Fibroblast of skin of right quadriceps (primary cell): ENCODE data around the gene AP1AR.
"Not testable (repeated sequence)": the region's sequence is repeated elsewhere in the genome, so short reads cannot be mapped to it uniquely, and the experiment has no call there.

Experiments used
- DNase-seq: peaks from one replicate; pipeline ENCODE4 v3.0.0-alpha.2; 2013

Gene AP1AR

DNA sequence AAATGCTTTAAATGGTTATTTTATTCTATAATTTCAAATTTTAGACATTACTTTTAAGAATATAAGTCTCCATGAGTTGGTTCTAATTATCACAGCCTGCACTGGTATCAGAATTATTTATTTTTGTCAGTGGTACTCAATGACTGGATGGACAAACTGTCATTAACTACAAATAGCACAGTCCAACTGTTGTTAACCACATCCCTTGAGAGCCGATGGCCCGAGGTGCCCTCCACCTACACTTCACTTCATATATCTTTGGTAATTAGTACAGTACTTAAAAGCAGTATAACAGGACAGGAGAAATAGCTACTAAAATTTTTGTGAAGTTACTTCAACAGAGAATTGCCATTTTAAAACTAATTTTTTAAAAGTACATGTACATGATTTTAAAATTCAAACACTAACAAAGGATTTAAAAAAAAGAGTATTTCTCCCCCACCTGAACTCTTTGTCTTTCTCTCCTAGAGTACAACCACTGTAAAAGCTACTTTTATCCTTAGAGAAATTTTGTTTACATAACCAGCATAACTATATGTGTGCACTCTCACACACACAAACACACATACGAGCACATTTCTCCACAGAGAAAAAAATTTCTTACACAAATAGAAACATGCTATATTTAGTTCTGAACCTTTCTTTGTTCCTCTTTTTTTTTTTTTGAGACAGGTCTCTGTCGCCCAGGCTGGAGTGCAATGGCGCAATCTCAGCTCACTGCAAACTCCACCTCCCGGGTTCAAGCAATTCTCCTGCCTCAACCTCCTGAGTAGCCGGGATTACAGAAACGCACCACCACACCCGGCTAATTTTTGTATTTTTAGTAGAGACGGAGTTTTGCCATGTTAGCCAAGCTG lies 47.7 kb downstream of the AP1AR start:
- DNase-seq, result no peak

DNA sequence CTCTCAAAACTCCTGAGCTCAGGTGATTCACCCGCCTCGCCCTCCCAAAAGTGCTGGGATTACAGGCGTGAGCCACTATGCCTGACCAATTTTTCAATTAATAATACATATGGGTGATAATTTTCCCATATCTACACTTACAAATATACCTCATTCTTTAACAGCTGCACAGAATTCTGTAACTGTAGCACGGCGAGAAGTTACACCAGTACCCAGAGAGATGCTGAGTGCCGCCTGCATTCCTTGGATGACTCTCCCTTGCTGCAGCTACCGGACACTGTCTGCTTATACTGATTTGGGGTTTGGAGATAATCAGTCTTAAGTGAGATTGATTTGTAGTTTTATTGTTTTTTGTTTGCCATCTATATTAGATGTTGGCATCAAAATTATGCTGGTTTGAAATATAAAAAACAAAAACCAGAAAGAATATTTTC lies 48.3 kb downstream of the AP1AR start:
- no peak for DNase-seq

GRCh38 chr4:112280386-112281056 lies 48.9 kb downstream of the AP1AR start:
- DNase-seq, result no peak

DNA sequence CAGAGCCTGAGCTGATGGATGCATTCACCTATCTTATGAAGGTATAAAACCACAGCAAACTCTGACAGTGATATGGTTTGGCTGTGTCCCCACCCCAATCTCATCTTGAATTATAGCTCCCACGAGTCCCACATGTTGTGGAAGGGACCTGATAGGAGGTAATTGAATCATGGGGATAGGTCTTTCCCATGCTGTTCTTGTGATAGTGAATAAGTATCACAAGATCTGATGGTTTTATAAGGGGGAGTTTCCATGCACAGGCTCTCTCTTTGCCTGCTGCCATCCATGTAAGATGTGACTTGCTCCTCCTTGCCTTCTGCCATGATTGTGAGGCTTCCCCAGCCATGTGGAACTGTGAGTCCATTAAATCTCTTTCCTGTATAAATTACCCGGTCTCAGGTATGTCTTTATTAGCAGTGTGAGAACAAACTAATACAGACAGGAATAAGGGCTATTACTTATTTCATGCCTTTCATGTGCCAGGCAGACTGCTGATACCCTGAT lies 50.4 kb downstream of the AP1AR start:
- DNase-seq, result not testable (repeated sequence)

GRCh38 chr4:112282860-112283667 lies 51.5 kb downstream of the AP1AR start:
- DNase-seq, result no peak

DNA sequence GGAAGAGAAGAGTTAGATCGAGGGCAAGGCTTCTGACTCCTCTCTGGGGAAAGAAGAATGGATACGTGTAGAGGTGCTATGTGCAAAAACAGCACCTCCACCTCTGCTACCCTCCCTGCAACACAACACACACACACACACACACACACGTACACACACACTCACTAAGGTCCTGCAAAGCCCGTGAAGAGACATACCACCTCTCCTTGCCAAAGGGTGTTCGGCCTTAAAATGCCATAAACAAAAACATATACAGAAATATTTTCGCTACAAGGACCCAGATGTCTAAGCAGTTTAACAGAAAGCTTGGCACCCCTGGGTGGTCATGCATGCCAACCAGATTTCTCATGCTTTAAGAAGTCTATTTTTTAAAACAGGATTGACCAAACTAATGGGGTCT lies 52.6 kb downstream of the AP1AR start:
- no peak for DNase-seq

DNA sequence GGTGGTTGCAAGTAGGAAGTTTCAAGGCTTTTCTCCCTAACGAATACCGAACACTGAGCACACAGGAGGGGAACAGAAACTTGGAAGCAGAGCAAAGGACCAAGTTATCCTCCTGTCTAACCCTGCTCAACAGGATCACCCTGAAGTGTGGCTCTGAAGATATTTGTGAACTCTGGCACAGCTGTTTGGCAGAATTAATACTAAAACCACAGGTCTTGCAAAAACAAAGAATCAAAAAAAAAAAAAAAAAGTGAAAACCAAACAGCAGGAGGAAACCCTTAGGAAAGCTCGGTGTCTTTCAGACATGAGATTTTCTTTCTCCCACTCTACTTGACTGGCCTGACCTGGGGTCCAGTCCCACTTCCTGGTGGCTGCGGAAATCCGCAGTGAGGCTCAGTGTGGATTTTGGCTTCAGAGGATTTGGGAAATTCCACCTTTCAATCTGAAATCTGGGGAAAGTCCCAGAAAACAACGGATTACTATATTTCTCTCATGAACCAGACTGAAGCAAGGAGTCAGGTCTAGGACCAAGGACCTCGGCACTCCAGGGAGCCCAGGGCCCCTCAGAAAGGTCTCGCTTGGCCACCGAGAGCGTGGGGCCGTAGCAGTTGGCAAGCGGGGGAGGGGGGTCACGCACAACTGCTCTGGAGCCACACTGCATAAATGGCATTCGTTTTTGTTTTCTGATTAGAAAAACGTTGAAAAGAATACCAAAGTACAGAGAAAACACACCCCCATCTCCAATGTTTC lies 53.2 kb downstream of the AP1AR start:
- DNase-seq, result no peak

DNA sequence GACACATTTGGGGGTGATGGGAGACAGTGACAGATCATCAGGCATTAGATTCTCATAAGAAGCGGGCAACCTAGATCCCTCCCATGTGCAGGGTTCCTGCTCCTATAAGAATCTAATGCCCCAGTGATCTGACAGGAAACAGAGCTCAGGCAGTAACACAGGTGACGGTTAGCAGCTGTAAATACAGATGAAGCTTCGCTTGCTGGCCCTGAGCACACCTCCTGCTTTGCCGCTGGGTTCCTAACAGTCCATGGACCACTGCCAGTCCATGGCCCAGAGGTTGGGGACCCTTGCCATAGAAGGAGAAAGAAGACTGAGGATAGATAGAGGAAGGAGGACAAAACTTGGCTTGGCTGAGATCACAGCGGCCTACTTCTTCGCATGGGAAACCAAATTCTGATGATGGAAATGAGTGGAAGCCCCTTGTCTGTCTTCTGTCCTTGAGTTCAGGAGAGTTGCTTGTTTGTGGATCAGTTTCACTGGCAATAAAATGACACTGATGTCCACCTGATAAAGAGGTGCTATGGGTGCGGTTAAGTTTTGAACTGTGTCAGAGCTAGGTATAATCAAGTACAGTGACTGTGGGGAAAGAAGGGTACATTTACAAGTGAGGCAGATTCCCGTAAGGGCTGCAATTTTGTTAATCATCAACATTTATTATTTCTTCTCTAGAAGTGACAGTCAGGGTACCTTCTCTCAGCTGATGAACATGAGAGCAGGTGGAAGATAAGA lies 55.8 kb downstream of the AP1AR start:
- no peak for DNase-seq

- DNase-seq, result no peak
Measured at GRCh38 chr4:112288455-112288854, 56.9 kb downstream of the AP1AR start.

GRCh38 chr4:112289407-112290253 lies 58.0 kb downstream of the AP1AR start:
- no peak for DNase-seq

GRCh38 chr4:112290341-112290740 lies 58.8 kb downstream of the AP1AR start:
- no peak for DNase-seq

GRCh38 chr4:112296949-112297880 lies 65.6 kb downstream of the AP1AR start, which contains the start of gene ALPK1:
Gene ALPK1, plus strand, starts transcription at chr4:112297369.
- DNase-seq, result peak; percentile 90

DNA sequence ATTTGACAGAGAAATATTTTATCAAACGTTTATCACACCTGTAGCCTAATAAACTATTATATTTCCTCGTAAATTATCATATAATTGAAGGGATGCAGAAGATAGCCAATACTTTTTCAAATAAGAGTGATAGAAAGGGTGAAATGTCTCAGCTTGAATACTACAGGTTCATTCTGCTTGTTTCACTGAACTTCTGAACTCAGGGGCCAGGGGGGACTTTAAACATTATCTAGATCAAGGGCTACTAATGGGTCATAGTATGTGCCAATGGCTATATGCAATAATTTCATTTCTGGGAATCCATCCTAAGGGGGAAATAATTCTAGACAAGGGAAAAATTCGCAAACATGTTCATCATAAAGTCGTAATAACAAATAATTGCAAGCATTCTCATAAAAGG lies 68.1 kb downstream of the AP1AR start:
- DNase-seq, result no peak

DNA sequence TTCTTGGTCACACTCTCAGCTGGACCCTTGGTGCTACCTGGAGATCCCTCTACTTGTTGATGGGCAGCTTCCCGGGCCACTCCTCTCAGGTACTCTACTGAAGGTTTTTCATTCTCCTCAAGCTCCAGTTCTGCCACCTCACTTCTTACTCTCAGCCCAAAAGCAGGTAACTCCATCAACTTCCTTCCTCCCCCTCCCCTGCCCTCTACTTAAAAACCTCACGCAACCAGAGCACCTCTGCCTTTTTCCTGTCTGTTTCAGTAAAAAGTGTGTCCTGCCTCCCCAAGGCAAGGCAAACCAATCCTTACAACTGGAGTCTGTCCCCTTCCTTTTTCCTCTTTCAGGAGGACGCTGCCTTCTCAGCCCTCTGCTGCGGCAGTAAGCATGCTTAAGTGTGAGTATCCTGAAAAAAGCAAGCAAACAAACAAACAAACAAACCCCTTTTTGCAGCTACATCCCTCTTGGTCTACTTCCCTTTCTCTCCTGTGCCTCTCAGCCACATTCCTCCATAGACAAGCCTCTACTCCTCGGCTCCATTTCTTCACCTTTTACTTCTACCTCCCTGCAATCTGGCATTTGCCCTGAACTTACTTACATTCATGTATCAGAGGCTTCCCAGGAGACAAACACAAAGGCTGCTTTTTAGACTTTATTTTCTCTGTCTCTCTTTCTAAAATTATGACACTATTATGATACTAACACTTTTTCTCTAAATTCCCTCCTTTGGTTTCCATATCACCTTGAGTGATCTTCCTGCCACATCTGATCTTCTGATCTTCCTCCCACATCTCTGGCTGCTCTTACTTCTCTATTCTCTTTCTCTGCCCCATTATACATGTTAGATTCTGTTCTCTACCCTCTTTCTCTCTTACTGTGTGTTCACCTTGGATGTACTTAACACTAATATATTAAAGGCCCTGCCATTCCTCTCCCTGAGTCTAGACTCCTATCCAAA lies 71.0 kb downstream of the AP1AR start:
- DNase-seq, result no peak

GRCh38 chr4:112305477-112305876 lies 73.9 kb downstream of the AP1AR start:
- DNase-seq, result not testable (repeated sequence)

DNA sequence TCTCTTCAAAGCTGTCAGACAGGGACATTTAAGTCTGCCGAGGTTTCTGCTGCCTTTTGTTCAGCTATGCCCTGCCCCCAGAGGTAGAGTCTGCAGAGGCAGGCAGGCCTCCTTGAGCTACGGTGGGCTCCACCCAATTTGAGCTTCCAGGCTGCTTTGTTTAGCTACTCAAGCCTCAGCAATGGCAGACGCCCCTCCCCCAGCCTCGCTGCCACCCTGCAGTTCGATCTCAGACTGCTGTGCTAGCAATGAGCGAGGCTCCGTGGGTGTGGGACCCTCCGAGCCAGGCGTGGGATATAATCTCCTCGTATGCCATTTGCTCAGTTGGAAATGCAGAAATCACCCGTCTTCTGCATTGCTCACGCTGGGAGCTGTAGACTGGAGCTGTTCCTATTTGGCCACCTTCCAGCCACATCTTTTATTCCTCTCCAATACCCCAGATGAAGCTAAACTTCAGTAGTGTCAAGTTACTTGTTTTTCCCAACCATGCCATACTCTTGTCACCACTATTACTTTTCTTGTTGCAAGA lies 77.7 kb downstream of the AP1AR start:
- DNase-seq, result peak; percentile 62

DNA sequence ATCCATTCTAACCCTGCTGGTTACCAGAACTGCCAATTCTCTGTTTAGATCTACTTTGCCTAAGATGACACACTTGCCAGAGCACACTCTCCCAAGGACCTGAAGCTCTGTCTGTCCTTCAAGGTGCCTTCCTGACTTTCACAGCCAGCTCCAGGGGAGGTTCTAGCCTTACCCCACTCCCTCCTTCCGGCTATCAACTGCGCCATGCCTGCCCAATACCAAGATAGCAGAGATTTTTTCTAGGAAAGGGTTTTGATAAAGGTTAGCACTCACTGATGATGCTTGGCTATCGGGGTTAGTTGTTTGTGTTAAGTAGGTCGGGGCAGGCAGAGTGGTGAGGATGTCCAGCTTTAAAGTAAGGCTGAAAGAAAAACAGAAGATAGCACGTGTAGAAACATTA lies 79.9 kb downstream of the AP1AR start:
- DNase-seq, result no peak

DNA sequence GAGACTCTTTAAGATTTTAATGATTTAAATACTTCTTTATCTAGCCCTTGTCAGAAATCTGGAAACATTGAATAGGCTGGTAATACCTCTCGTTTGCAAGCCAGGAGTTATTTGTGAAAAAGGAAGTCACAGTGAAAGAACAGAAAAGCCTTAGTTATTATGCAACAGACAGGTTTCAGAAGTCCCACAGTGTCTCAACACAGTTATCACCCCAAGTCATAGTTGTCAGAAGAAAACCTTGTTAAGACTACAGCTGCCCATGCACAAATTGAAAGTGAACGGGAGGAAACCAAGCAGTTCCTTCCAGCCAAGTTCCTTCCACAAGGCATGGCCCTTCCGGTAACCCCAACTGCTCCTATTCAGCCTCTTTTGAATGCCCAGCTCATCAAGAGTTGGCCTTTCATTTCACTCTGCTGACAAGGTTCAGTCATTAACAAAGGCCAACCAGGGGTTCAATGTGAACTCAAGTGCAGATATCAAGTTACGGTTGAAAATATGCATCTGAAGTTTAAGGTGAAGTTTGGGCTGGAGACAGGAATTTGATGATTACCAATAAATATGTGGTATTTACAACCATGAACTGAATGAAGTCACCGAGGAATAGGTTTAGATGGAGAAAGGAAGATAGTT lies 81.1 kb downstream of the AP1AR start:
- no peak for DNase-seq
